Choroid plexus epithelial cell (primary cell): ENCODE data around the gene TUBE1.
A peak's percentile ranks its signal among the peaks of the same experiment; 100 is the strongest.
"Not testable (repeated sequence)": the region's sequence is repeated elsewhere in the genome, so short reads cannot be mapped to it uniquely, and the experiment has no call there.

Experiments
- DNase-seq: peaks from one replicate; pipeline ENCODE4 v3.0.0-alpha.2; 2010; ENCODE audit warnings: low read depth
- H3K4me3 ChIP-seq: 2 replicates; pipeline ENCODE4 v1.5.1; 2011; ENCODE audit warnings: low read depth, mild to moderate bottlenecking, control low read depth, low read length, moderate library complexity
- TF ChIP-seq, protein P1 (sequence below): conservative IDR thresholded peaks from 2 replicates; pipeline ENCODE4 v1.5.1; 2011; ENCODE audit warnings: low read depth, mild to moderate bottlenecking, control low read depth, inconsistent platforms, low read length, moderate library complexity

The TUBE1 gene

DNA sequence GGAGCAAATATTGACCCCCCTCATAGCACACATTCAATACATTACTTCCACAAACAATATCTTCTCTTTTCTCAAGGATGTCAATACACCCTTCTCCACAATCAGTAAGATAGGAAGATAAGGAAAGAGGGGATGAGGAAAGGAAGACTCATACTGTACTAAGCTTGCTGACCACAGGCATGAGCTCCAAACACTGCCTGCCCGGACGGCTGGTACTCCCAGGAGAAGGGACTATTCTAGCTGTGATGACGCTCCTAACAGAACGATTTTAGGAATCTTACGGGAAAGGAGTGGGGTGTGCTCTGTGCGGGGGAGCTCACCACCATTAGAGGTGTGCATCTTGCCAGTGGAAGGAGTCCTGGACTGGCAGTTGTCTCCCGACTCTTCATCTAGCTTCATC is 37.3 kb downstream of the TUBE1 start:
- no peak for DNase-seq
- TF ChIP-seq, protein P1, sequence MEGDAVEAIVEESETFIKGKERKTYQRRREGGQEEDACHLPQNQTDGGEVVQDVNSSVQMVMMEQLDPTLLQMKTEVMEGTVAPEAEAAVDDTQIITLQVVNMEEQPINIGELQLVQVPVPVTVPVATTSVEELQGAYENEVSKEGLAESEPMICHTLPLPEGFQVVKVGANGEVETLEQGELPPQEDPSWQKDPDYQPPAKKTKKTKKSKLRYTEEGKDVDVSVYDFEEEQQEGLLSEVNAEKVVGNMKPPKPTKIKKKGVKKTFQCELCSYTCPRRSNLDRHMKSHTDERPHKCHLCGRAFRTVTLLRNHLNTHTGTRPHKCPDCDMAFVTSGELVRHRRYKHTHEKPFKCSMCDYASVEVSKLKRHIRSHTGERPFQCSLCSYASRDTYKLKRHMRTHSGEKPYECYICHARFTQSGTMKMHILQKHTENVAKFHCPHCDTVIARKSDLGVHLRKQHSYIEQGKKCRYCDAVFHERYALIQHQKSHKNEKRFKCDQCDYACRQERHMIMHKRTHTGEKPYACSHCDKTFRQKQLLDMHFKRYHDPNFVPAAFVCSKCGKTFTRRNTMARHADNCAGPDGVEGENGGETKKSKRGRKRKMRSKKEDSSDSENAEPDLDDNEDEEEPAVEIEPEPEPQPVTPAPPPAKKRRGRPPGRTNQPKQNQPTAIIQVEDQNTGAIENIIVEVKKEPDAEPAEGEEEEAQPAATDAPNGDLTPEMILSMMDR, result no peak
- H3K4me3 ChIP-seq, result no peak overlapping the region

DNA sequence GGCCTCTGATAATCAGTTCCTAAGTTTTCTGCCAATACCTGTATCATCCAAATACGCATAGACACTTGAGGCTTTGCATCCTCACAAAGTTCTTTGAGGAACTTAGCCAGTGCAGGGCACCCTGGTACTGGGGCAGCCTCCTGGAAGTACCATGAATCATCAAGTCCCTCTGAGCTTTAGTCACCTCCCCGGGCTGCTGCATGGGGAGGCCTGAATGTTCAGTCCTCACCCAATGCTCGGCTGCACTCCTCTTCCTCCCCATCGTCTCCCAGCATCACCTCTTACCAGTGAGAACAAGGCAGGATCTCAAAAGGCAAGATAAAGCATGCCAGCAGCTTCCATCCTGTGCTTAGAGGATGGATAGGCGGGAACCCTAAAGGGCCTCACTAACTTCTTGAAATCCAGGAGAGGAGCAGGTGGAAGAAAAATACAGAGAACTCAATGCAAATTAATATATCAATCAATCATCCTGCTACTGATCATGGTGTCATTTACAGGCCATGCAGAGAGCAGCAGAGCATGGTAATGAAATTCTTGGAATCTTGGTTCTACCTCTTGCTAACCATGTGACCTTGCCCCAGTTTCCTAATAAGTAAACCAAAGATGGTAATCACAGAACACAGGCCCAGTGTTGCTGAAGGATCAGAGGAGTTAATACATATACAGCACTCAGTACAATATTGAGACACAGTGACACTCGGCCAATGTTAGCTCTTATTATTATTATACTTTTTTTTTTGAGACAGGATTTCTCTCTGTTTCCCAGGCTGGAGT is 38.1 kb downstream of the TUBE1 start:
- TF ChIP-seq, protein P1, result no peak
- no peak overlapping the region for H3K4me3 ChIP-seq
- DNase-seq, result no peak

DNA sequence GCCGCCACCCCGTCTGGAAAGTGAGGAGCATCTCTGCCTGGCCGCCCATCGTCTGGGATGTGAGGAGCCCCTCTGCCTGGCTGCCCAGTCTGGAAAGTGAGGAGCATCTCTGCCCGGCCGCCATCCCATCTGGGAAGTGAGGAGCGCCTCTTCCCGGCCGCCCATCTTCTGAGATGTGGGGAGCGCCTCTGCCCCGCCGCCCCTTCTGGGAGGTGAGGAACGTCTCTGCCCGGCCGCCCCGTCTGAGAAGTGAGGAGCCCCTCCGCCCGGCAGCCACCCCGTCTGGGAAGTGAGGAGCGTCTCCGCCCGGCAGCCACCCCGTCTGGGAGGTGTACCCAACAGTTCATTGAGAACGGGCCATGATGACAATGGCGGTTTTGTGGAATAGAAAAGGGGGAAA is 39.8 kb downstream of the TUBE1 start:
- not testable (repeated sequence) for DNase-seq, H3K4me3 ChIP-seq

DNA sequence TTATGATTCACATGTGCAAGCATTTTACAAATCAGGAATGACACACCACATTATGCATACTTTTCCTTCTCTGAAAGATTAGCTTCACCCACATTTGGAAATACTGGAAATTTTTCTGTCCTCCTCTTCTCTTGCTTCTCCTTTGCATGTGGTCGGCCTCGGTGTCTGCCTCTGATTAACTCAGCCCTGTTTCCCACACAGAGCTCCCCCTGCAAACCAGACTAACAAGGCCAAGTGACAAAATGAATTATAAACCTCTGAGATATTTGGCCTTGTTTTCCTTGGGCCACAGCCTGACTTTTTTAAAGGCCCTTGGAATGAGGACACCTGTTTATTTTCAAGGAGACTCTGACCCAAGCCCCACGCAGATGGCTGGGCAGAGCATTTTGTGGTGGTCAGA is 42.4 kb downstream of the TUBE1 start:
- peak; percentile 91 for DNase-seq
- TF ChIP-seq, protein P1, result peak; percentile 4

DNA sequence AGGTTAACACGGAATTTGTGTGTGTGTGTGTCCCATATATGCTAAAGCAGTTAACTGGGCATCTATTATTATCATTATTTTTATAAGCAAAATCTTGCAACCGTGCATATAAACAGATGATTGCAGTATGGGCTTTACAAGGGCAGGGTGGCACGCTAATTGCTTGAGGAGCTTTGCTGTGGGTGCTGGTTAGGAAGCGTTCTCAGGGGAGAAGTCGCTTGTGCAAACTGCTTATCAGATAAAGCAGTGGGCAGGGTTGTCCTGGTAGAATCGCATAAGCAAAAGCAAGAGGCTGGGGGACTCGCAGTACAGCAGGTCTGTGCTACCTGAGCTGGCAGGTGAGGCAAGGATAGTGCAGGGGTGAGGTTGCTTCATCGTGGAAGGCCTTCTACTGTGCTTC is 43.1 kb downstream of the TUBE1 start:
- TF ChIP-seq, protein P1, result no peak
- DNase-seq, result no peak
- no peak overlapping the region for H3K4me3 ChIP-seq

More for the DNA sequence above, 42.4 kb downstream of the TUBE1 start:
- no peak overlapping the region for H3K4me3 ChIP-seq

DNA sequence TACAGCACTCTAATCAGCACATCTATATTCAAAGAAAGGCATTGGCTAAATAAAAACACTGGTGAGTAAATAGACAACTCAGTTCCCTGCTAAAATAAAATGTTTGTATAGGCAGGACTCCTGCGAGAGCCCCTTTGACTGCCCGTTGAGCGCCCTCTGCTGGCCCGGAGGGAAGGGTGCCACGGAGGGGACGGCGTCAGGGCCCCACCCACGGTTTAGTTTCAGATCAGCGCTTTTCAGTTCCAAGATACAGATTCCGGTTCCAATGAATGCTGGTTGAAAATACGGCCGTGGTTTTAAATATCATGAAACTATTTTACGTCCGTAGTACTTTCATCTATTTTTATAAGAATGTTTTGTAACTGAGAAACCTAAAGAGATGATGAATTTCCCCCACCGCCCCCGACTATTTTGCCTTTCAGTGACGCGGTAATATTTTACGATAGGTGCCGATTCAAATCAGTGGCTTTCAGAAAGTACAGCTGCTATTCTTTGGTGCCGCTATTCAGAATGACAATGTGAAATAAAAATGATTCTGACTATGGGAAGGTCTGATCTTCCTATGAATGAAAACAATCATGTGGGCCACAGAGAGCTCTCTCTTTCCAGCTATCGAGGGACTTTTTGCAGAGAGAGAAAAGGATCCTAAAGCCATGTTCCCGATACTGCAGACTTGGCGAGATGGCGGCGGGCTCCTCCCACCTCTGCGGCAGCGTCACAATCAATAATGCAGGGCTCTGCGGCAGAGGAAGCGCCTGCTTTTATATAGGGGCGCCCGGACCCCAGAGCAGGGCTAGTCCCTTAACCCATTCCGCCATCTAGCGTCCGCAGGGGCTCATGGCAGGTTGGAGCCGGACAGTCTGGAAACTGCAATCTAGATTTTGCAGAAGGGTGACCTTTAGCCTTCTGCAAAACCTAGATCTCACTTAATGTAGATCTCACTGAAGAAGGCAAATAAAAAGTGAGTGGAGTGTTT is 44.0 kb downstream of the TUBE1 start:
- H3K4me3 ChIP-seq, result peak overlapping the region; percentile 57
- TF ChIP-seq, protein P1, result peak; percentile 98
- peak; percentile 93 for DNase-seq

DNA sequence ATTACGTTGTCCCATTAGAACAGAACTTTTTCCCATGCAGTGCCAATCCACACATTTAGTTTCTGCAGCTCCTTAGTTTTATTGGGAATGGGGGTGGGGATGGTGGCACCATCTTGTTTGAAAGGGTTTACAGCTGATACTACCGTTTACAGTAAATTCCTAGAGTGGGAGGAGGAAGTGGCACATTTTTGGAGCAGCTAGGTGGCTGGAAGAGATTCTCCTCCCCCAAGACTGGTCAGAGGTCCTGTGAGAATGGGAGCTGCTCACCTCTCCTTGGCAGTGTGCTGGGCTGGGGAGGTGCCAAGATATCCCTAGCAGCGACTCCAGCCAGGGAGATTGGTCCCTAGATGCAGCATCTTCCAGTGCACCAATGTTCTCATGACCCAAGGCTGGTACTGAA is 45.7 kb downstream of the TUBE1 start:
- TF ChIP-seq, protein P1, result no peak
- H3K4me3 ChIP-seq, result no peak overlapping the region
- no peak for DNase-seq
